ENCODE results near the gene TANC2. TPM values are rescaled to one million over a fixed set of nuclear protein-coding genes. Genes with fewer than 3 reads are reported as not detected.
A peak's percentile ranks its signal among the peaks of the same experiment; 100 is the strongest.

Gene TANC2
- total RNA-seq, 1 experiment from 2014 or later = 53.2 TPM

DNA sequence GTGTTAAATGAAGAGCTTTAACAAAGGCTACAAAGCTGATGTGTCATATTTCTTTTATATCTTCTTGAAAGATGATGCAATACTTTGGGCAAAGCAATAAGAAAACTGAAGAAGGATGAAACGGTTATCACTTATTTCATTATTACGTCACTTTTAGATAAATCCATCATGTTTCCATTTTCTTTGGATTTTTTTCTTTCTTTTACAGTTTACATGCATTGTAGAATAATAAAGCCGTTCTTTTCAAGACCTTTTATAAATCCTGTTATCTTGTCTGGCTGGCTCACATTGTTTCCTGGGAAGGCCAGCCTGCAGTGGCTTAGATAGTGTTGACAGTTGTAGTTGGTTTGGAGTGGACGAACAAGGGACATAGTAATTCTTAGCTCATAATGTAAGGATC is 28.9 kb downstream of the TANC2 start:
- no peak for TF ChIP-seq YY1 (IDR thresholded peaks at IDR 0.05; ENCODE audit: extremely low read depth, insufficient replicate concordance, low read depth, low read length)
- no peak for TF ChIP-seq TCF7L2 (IDR thresholded peaks at IDR 0.05; ENCODE audit: borderline replicate concordance, extremely low read depth, insufficient read depth, insufficient read length)
- no peak for TF ChIP-seq CTCF (IDR thresholded peaks at IDR 0.05 in 2 of 3, conservative IDR thresholded peaks at IDR 0.05 in 1 of 3; ENCODE audit: borderline replicate concordance in 1 of 3, insufficient read depth in 1 of 3, low read depth in 2 of 3, low read length in 2 of 3)
- TF ChIP-seq CEBPB (IDR thresholded peaks at IDR 0.05; ENCODE audit: low read depth) = no peak
- TF ChIP-seq, protein P1, sequence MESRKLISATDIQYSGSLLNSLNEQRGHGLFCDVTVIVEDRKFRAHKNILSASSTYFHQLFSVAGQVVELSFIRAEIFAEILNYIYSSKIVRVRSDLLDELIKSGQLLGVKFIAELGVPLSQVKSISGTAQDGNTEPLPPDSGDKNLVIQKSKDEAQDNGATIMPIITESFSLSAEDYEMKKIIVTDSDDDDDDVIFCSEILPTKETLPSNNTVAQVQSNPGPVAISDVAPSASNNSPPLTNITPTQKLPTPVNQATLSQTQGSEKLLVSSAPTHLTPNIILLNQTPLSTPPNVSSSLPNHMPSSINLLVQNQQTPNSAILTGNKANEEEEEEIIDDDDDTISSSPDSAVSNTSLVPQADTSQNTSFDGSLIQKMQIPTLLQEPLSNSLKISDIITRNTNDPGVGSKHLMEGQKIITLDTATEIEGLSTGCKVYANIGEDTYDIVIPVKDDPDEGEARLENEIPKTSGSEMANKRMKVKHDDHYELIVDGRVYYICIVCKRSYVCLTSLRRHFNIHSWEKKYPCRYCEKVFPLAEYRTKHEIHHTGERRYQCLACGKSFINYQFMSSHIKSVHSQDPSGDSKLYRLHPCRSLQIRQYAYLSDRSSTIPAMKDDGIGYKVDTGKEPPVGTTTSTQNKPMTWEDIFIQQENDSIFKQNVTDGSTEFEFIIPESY (IDR thresholded peaks at IDR 0.05; ENCODE audit: extremely low read depth, insufficient replicate concordance, low read length) = no peak
- TF ChIP-seq SIN3A (IDR thresholded peaks at IDR 0.05; ENCODE audit: low read depth) = no peak
- no peak for TF ChIP-seq JUND (IDR thresholded peaks at IDR 0.05)
- no peak for TF ChIP-seq ATF3 (IDR thresholded peaks at IDR 0.05)
- RAD21 ChIA-PET (ENCODE audit: low non-redundant PET in 1 of 2, low total read pairs in 2 of 2, uncharacterized antibody in 2 of 2, unreplicated experiment in 2 of 2) = interaction anchor here (0.9 to 1.8 kb wide), 3 partner anchors 87 to 412 kb away, joined by 4 to 14 read pairs (median 9); no protein-coding TSS in a partner anchor
- Histone ChIP-seq H3K79me2 (ENCODE audit: insufficient read depth, low read length) (peaks cover 51% of the 10 kb centered on the region), H3K27me3 (ENCODE audit: insufficient read depth, low read length) (no peaks in the 10 kb centered on the region), H3K4me2 (ENCODE audit: low read length) (no peak overlapping the region), H3K9me3 (ENCODE audit: control insufficient read depth in 1 of 2, insufficient read depth in 1 of 2, low read depth in 1 of 2, low read length in 2 of 2) (no peaks in the 10 kb centered on the region), H3K27ac (ENCODE audit: low read depth, low read length) (no peak overlapping the region), H3K4me3 (replicated peaks in 1 of 2; ENCODE audit: low read depth in 1 of 2, low read length in 2 of 2) (no peak overlapping the region), H4K20me1 (ENCODE audit: insufficient read depth) (peaks cover 7% of the 10 kb centered on the region; the same call in 1 of the 2 replicates), H3K36me3 (ENCODE audit: control insufficient read depth in 1 of 2, insufficient read depth in 2 of 2, low read length in 2 of 2) (no peaks in the 10 kb centered on the region), H3K4me1 (ENCODE audit: control insufficient read depth in 1 of 2, insufficient read depth in 2 of 2, low read length in 2 of 2) (peaks cover 0 to 4% of the 10 kb centered on the region in 2 experiments; a peak in 1 of 4 replicates), H2AFZ (ENCODE audit: low read depth, low read length, poor library complexity, severe bottlenecking) (no peak overlapping the region), H3K9ac (ENCODE audit: low read length) (no peak overlapping the region), H3K9me2 (ENCODE audit: insufficient read depth) (no peaks in the 10 kb centered on the region; the same call in 1 of the 2 replicates)
- POLR2A ChIA-PET = interaction anchor here (1.0 kb wide), 1 partner anchor 19 kb away, joined by 3 read pairs; no protein-coding TSS in a partner anchor
- DNase-seq (ENCODE audit: low read depth, low spot score) = no peak
- CTCF ChIA-PET = interaction anchor here (0.6 to 2.9 kb wide), 19 partner anchors 8 to 412 kb away, joined by 3 to 48 read pairs (median 4); partner anchors contain the start of gene TANC2
- intact Hi-C loops (cut with micrococcal nuclease) = loop anchor here (1.0 to 2.0 kb wide), 3 partner anchors 88 to 411 kb away; no protein-coding TSS in a partner anchor
- no TSS peak for BruUV-seq (replicated peaks)
- peak; percentile 58 for ATAC-seq

Data from HCT116 (cell line).